OCI-LY7 (cell line): ENCODE results near the gene CLTB. TPM values are rescaled to one million over a fixed set of nuclear protein-coding genes. Genes with fewer than 3 reads are reported as not detected.
"Not testable (repeated sequence)": the region's sequence is repeated elsewhere in the genome, so short reads cannot be mapped to it uniquely, and the experiment has no call there.

Experiments used
- BruUV-seq: library from RNA; stranded (reverse); fragments of 400-500 nt; replicated peaks from 2 replicates; lab custom pipeline; 2021; lab: Mats Ljungman, UMichigan
- CTCF ChIA-PET: fragments of 300-600 bp; sonication (Branson Sonifier 250); formaldehyde crosslinking; loops from one replicate; lab custom pipeline; 2022; ENCODE audit warnings: antibody characterized with exemption; ENCODE audit not compliant: unreplicated experiment; lab: Charles Lee
- POLR2A ChIA-PET: fragments of 300-600 bp; sonication (Branson Sonifier 250); formaldehyde crosslinking; loops from one replicate; lab custom pipeline; 2022; ENCODE audit warnings: antibody characterized with exemption; lab: Charles Lee
- DNase-seq: peaks from one replicate; pipeline ENCODE4 v3.0.0-alpha.2; 2015; ENCODE audit warnings: low spot score
- H2AFZ ChIP-seq: fragments of 200-600 bp; sonication (generic), shearing (Covaris generic); 2 replicates; pipeline ENCODE4 v1.6.1; 2014; ENCODE audit warnings: mild to moderate bottlenecking, antibody characterized with exemption, low read length, moderate library complexity
- H3K27ac ChIP-seq: fragments of 200-600 bp; sonication (generic); 2 replicates; pipeline ENCODE4 v1.5.1; 2014; ENCODE audit warnings: mixed run types, low read depth, mild to moderate bottlenecking, moderate library complexity, low read length, inconsistent platforms; ENCODE audit not compliant: poor library complexity, severe bottlenecking
- H3K36me3 ChIP-seq: fragments of 200-600 bp; sonication (generic); 2 replicates; pipeline ENCODE4 v1.6.1; 2014; ENCODE audit warnings: mild to moderate bottlenecking, antibody characterized with exemption, low read length, moderate library complexity, mixed read lengths; ENCODE audit not compliant: insufficient read depth
- H3K4me1 ChIP-seq: fragments of 200-600 bp; sonication (generic); 2 replicates; pipeline ENCODE4 v1.5.1; 2014; ENCODE audit warnings: mild to moderate bottlenecking, low read length; ENCODE audit not compliant: insufficient read depth, poor library complexity, severe bottlenecking
- H3K4me2 ChIP-seq: fragments of 200-600 bp; sonication (generic); 2 replicates; pipeline ENCODE4 v1.6.1; 2014; ENCODE audit warnings: mild to moderate bottlenecking, low read length
- H3K4me3 ChIP-seq: fragments of 200-600 bp; sonication (generic); 2 replicates; pipeline ENCODE4 v1.5.1; 2014; ENCODE audit warnings: mild to moderate bottlenecking, low read depth, low read length; ENCODE audit not compliant: poor library complexity, severe bottlenecking
- H3K79me2 ChIP-seq: fragments of 200-600 bp; sonication (generic); 2 replicates; pipeline ENCODE4 v1.6.1; 2016; ENCODE audit warnings: low read depth, mild to moderate bottlenecking, low read length, moderate library complexity, mixed read lengths; ENCODE audit not compliant: insufficient read depth
- H3K9me2 ChIP-seq: fragments of 200-600 bp; sonication (generic); 2 replicates; pipeline ENCODE4 v1.6.1; 2016; ENCODE audit warnings: mild to moderate bottlenecking, low read length, mixed read lengths; ENCODE audit not compliant: insufficient read depth
- H3K9me3 ChIP-seq: fragments of 200-600 bp; sonication (generic); 2 replicates; pipeline ENCODE4 v1.6.1; 2014; ENCODE audit warnings: mild to moderate bottlenecking, mixed run types, low read length, mixed read lengths
- H4K20me1 ChIP-seq: fragments of 200-600 bp; sonication (generic); 2 replicates; pipeline ENCODE4 v1.6.1; 2014; ENCODE audit warnings: mild to moderate bottlenecking, antibody characterized with exemption, low read length, moderate library complexity, mixed read lengths; ENCODE audit not compliant: insufficient read depth
- CTCF ChIP-seq: fragments of 200-600 bp; sonication (generic); conservative IDR thresholded peaks from 2 replicates; pipeline ENCODE4 v1.5.1; 2014; ENCODE audit warnings: mild to moderate bottlenecking, antibody characterized with exemption, low read length, moderate library complexity, mixed read lengths
- EZH2phosphoT487 ChIP-seq: fragments of 200-600 bp; sonication (generic); IDR thresholded peaks from 2 replicates; pipeline ENCODE4 v1.6.1; 2018; ENCODE audit warnings: low read depth, borderline replicate concordance, mild to moderate bottlenecking, mixed run types, antibody characterized with exemption, low read length, moderate library complexity, mixed read lengths
- intact Hi-C: fragments of 100-400 bp; cut with micrococcal nuclease; formaldehyde crosslinking; loops from one replicate; pipeline ENCODE4 v1.10.0; 2022; ENCODE audit not compliant: unreplicated experiment
- total RNA-seq, 2 experiments: library from RNA; depleted of rRNA in 1 of 2; stranded (reverse); fragments of >200 nt in 1 of 2; shearing (Covaris generic) in 1 of 2; gene quantifications; 2 replicates each; pipeline ENCODE4 v1.2.3, GENCODE V29; 2014 to 2022

CLTB gene
- total RNA-seq, 2 experiments from 2014 or later: 53.0 to 53.4 TPM

GRCh38 chr5:176446028-176446665, 29.8 kb upstream of the CLTB start:
- Histone ChIP-seq H3K9me2 (no peaks in the 10 kb centered on the region), H3K9me3 (no peaks in the 10 kb centered on the region), H3K27ac (no peak overlapping the region), H3K4me2 (no peak overlapping the region), H2AFZ (no peak overlapping the region), H3K4me1 (peaks cover 20% of the 10 kb centered on the region), H3K36me3 (peaks cover 9% of the 10 kb centered on the region; the same call in 1 of the 2 replicates), H3K4me3 (no peak overlapping the region), H3K79me2 (peaks cover 30% of the 10 kb centered on the region), H4K20me1 (no peaks in the 10 kb centered on the region)
- BruUV-seq: no TSS peak
- TF ChIP-seq CTCF: no peak
- no peak for TF ChIP-seq EZH2phosphoT487
- ChIA-PET POLR2A (interaction anchor here (0.6 kb wide), 1 partner anchor 28 kb away, joined by 3 read pairs; no protein-coding TSS in a partner anchor), CTCF (interaction anchor here (0.6 kb wide), 1 partner anchor 97 kb away, joined by 14 read pairs; no protein-coding TSS in a partner anchor)
- DNase-seq: no peak
- intact Hi-C loops: loop anchor here (10.0 kb wide), 1 partner anchor 549 kb away; no protein-coding TSS in a partner anchor

GRCh38 chr5:176444742-176445141, 28.4 kb upstream of the CLTB start:
- Histone ChIP-seq H4K20me1 (no peaks in the 10 kb centered on the region), H3K9me3 (no peaks in the 10 kb centered on the region), H3K36me3 (peaks cover 2% of the 10 kb centered on the region; the same call in 1 of the 2 replicates), H3K9me2 (no peaks in the 10 kb centered on the region), H3K4me2 (no peak overlapping the region), H3K4me3 (no peak overlapping the region), H3K27ac (no peak overlapping the region), H3K79me2 (peaks cover 15% of the 10 kb centered on the region), H2AFZ (no peak overlapping the region), H3K4me1 (peaks cover 14% of the 10 kb centered on the region)
- no peak for DNase-seq
- TF ChIP-seq EZH2phosphoT487 (no peak), CTCF (no peak)
- intact Hi-C loops: loop anchor here (10.0 kb wide), 1 partner anchor 550 kb away; no protein-coding TSS in a partner anchor
- POLR2A ChIA-PET: no interaction called here
- no TSS peak for BruUV-seq
- CTCF ChIA-PET: no interaction called here

GRCh38 chr5:176442911-176443310, 26.6 kb upstream of the CLTB start:
- CTCF ChIA-PET, H3K9me3 ChIP-seq, H2AFZ ChIP-seq, H3K4me1 ChIP-seq, H3K9me2 ChIP-seq, H4K20me1 ChIP-seq, H3K36me3 ChIP-seq, H3K4me3 ChIP-seq, BruUV-seq, DNase-seq, POLR2A ChIA-PET, H3K27ac ChIP-seq, H3K4me2 ChIP-seq, H3K79me2 ChIP-seq: not testable (repeated sequence)
- intact Hi-C loops: loop anchor here (10.0 kb wide), 1 partner anchor 552 kb away; no protein-coding TSS in a partner anchor
